ENCODE results near the gene RAB3GAP1. TPM values are rescaled to one million over a fixed set of nuclear protein-coding genes. Genes with fewer than 3 reads are reported as not detected.

Gene RAB3GAP1
- total RNA-seq, 2 donors from 2014 or later: 52.3 to 62.2 TPM

GRCh38 chr2:135186054-135186453 lies 134.0 kb downstream of the RAB3GAP1 start:
- DNase-seq (ENCODE audit: low spot score): no peak
- intact Hi-C loops (cut with DNase I): no loop called here

- intact Hi-C loops (cut with DNase I): no loop called here
- no peak for DNase-seq (ENCODE audit: low spot score)
These were observed 135.2 kb downstream of the RAB3GAP1 start for GRCh38 chr2:135187270-135187669.

GRCh38 chr2:135189148-135189547 lies 137.1 kb downstream of the RAB3GAP1 start:
- DNase-seq (ENCODE audit: low spot score): no peak
- intact Hi-C loops (cut with DNase I): loop anchor here in 1 of 2 donors (2.0 kb wide), 1 partner anchor 42 kb away; no protein-coding TSS in a partner anchor

GRCh38 chr2:135190799-135191198 lies 138.7 kb downstream of the RAB3GAP1 start:
- DNase-seq (ENCODE audit: low spot score): no peak
- intact Hi-C loops (cut with DNase I): no loop called here

GRCh38 chr2:135198481-135198880 lies 146.4 kb downstream of the RAB3GAP1 start:
- intact Hi-C loops (cut with DNase I): no loop called here
- no peak for DNase-seq (ENCODE audit: low spot score)

- intact Hi-C loops (cut with DNase I): no loop called here
- DNase-seq (ENCODE audit: low spot score): no peak
These were observed 150.7 kb downstream of the RAB3GAP1 start for GRCh38 chr2:135202751-135203150.

GRCh38 chr2:135203944-135204343 lies 151.9 kb downstream of the RAB3GAP1 start:
- intact Hi-C loops (cut with DNase I): no loop called here
- DNase-seq (ENCODE audit: low spot score): no peak

- DNase-seq (ENCODE audit: low spot score): no peak
- intact Hi-C loops (cut with DNase I): no loop called here
These were observed 155.9 kb downstream of the RAB3GAP1 start for GRCh38 chr2:135208016-135208415.

- no peak for DNase-seq (ENCODE audit: low spot score)
- intact Hi-C loops (cut with DNase I): no loop called here
These were observed 160.7 kb downstream of the RAB3GAP1 start for GRCh38 chr2:135212757-135213156.

GRCh38 chr2:135218426-135218825 lies 166.3 kb downstream of the RAB3GAP1 start:
- DNase-seq (ENCODE audit: low spot score): no peak

GRCh38 chr2:135219226-135219625 lies 167.1 kb downstream of the RAB3GAP1 start:
- intact Hi-C loops (cut with DNase I): no loop called here
- DNase-seq (ENCODE audit: low spot score): no peak

More at GRCh38 chr2:135218426-135218825, 166.3 kb downstream of the RAB3GAP1 start:
- intact Hi-C loops (cut with DNase I): no loop called here

Other genes with a start within 250 kb of the RAB3GAP1 start
- gene ACMSD, start 213.7 kb upstream of the RAB3GAP1 start, total RNA-seq: not detected
- gene CCNT2, start 133.5 kb upstream of the RAB3GAP1 start, total RNA-seq: 10 to 100 TPM; 32.1 to 34.0 TPM
- not detected for gene MAP3K19, start 4.8 kb upstream of the RAB3GAP1 start, total RNA-seq

Measured in posterior vena cava (tissue), 2 donors.